OCI-LY7 (cell line): ENCODE measurements around the gene BNIPL. TPM values are rescaled to one million over a fixed set of nuclear protein-coding genes. Genes with fewer than 3 reads are reported as not detected.

Experiments
- BruUV-seq: library from RNA; stranded (reverse); fragments of 400-500 nt; replicated peaks from 2 replicates; lab custom pipeline; 2021; lab: Mats Ljungman, UMichigan
- CTCF ChIA-PET: fragments of 300-600 bp; sonication (Branson Sonifier 250); formaldehyde crosslinking; loops from one replicate; lab custom pipeline; 2022; ENCODE audit warnings: antibody characterized with exemption; ENCODE audit not compliant: unreplicated experiment; lab: Charles Lee
- POLR2A ChIA-PET: fragments of 300-600 bp; sonication (Branson Sonifier 250); formaldehyde crosslinking; loops from one replicate; lab custom pipeline; 2022; ENCODE audit warnings: antibody characterized with exemption; lab: Charles Lee
- DNase-seq: peaks from one replicate; pipeline ENCODE4 v3.0.0-alpha.2; 2015; ENCODE audit warnings: low spot score
- H2AFZ ChIP-seq: fragments of 200-600 bp; sonication (generic), shearing (Covaris generic); 2 replicates; pipeline ENCODE4 v1.6.1; 2014; ENCODE audit warnings: mild to moderate bottlenecking, antibody characterized with exemption, low read length, moderate library complexity
- H3K27ac ChIP-seq: fragments of 200-600 bp; sonication (generic); 2 replicates; pipeline ENCODE4 v1.5.1; 2014; ENCODE audit warnings: mixed run types, low read depth, mild to moderate bottlenecking, moderate library complexity, low read length, inconsistent platforms; ENCODE audit not compliant: poor library complexity, severe bottlenecking
- H3K36me3 ChIP-seq: fragments of 200-600 bp; sonication (generic); 2 replicates; pipeline ENCODE4 v1.6.1; 2014; ENCODE audit warnings: mild to moderate bottlenecking, antibody characterized with exemption, low read length, moderate library complexity, mixed read lengths; ENCODE audit not compliant: insufficient read depth
- H3K4me1 ChIP-seq: fragments of 200-600 bp; sonication (generic); 2 replicates; pipeline ENCODE4 v1.5.1; 2014; ENCODE audit warnings: mild to moderate bottlenecking, low read length; ENCODE audit not compliant: insufficient read depth, poor library complexity, severe bottlenecking
- H3K4me2 ChIP-seq: fragments of 200-600 bp; sonication (generic); 2 replicates; pipeline ENCODE4 v1.6.1; 2014; ENCODE audit warnings: mild to moderate bottlenecking, low read length
- H3K4me3 ChIP-seq: fragments of 200-600 bp; sonication (generic); 2 replicates; pipeline ENCODE4 v1.5.1; 2014; ENCODE audit warnings: mild to moderate bottlenecking, low read depth, low read length; ENCODE audit not compliant: poor library complexity, severe bottlenecking
- H3K79me2 ChIP-seq: fragments of 200-600 bp; sonication (generic); 2 replicates; pipeline ENCODE4 v1.6.1; 2016; ENCODE audit warnings: low read depth, mild to moderate bottlenecking, low read length, moderate library complexity, mixed read lengths; ENCODE audit not compliant: insufficient read depth
- H3K9me2 ChIP-seq: fragments of 200-600 bp; sonication (generic); 2 replicates; pipeline ENCODE4 v1.6.1; 2016; ENCODE audit warnings: mild to moderate bottlenecking, low read length, mixed read lengths; ENCODE audit not compliant: insufficient read depth
- H3K9me3 ChIP-seq: fragments of 200-600 bp; sonication (generic); 2 replicates; pipeline ENCODE4 v1.6.1; 2014; ENCODE audit warnings: mild to moderate bottlenecking, mixed run types, low read length, mixed read lengths
- H4K20me1 ChIP-seq: fragments of 200-600 bp; sonication (generic); 2 replicates; pipeline ENCODE4 v1.6.1; 2014; ENCODE audit warnings: mild to moderate bottlenecking, antibody characterized with exemption, low read length, moderate library complexity, mixed read lengths; ENCODE audit not compliant: insufficient read depth
- CTCF ChIP-seq: fragments of 200-600 bp; sonication (generic); conservative IDR thresholded peaks from 2 replicates; pipeline ENCODE4 v1.5.1; 2014; ENCODE audit warnings: mild to moderate bottlenecking, antibody characterized with exemption, low read length, moderate library complexity, mixed read lengths
- EZH2phosphoT487 ChIP-seq: fragments of 200-600 bp; sonication (generic); IDR thresholded peaks from 2 replicates; pipeline ENCODE4 v1.6.1; 2018; ENCODE audit warnings: low read depth, borderline replicate concordance, mild to moderate bottlenecking, mixed run types, antibody characterized with exemption, low read length, moderate library complexity, mixed read lengths
- intact Hi-C: fragments of 100-400 bp; cut with micrococcal nuclease; formaldehyde crosslinking; loops from one replicate; pipeline ENCODE4 v1.10.0; 2022; ENCODE audit not compliant: unreplicated experiment
- total RNA-seq, 2 experiments: library from RNA; depleted of rRNA in 1 of 2; stranded (reverse); fragments of >200 nt in 1 of 2; shearing (Covaris generic) in 1 of 2; gene quantifications; 2 replicates each; pipeline ENCODE4 v1.2.3, GENCODE V29; 2014 to 2022

The BNIPL gene
- total RNA-seq, 2 experiments from 2014 or later, result 0.74 to 1.6 TPM

DNA sequence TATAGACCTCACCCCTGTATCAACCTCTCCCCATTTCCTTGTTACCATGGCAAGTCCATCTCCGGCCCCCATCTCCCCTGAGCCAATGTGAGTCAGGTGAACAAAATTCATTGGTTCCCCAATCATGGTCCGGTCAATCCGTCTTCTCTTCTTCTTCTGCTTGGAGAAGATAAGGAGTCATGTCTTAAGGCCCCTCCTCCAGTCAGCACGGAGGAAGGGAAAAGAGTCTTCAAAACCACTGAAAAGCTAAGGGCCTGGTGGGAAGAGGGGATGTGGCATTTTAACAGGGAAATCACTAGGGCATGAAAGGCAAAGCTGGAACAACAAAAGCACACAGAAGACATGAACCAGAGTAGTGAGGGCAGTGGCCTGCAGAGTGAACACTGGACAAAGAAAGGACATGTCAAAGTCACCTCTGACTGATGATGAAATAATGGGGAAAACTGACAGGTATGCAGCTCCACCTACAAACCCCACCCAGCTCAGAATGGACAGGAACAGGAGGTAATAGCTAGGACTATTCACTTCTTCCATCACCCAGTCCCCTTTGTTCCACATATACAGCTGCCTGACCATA, 18.7 kb downstream of the BNIPL start:
- no peak for DNase-seq
- Histone ChIP-seq H3K9me2 (no peaks in the 10 kb centered on the region), H4K20me1 (peaks cover 14% of the 10 kb centered on the region; the same call in 1 of the 2 replicates), H3K4me2 (no peak overlapping the region), H3K36me3 (peaks cover 82% of the 10 kb centered on the region), H3K4me1 (peaks cover 24% of the 10 kb centered on the region), H3K9me3 (no peaks in the 10 kb centered on the region), H3K4me3 (no peak overlapping the region), H3K27ac (no peak overlapping the region), H2AFZ (no peak overlapping the region), H3K79me2 (peaks cover 41% of the 10 kb centered on the region)
- BruUV-seq, result no TSS peak
- CTCF ChIA-PET, result no interaction called here
- intact Hi-C loops, result loop anchor here (5.0 kb wide), 1 partner anchor 48 kb away; the partner anchor contains the start of genes MINDY1 and PRUNE1
- TF ChIP-seq CTCF, result no peak
- TF ChIP-seq EZH2phosphoT487, result no peak
- POLR2A ChIA-PET, result interaction anchor here (0.8 kb wide), 1 partner anchor 11 kb away, joined by 3 read pairs; no protein-coding TSS in a partner anchor

GRCh38 chr1:151055581-151055980, 19.2 kb downstream of the BNIPL start:
- ChIA-PET CTCF (no interaction called here), POLR2A (interaction anchor here (0.6 kb wide), 1 partner anchor 10 kb away, joined by 3 read pairs; no protein-coding TSS in a partner anchor)
- Histone ChIP-seq H2AFZ (no peak overlapping the region), H3K4me2 (no peak overlapping the region), H3K9me2 (no peaks in the 10 kb centered on the region), H3K79me2 (peaks cover 44% of the 10 kb centered on the region), H3K4me3 (no peak overlapping the region), H3K4me1 (peaks cover 24% of the 10 kb centered on the region), H4K20me1 (peaks cover 14% of the 10 kb centered on the region; the same call in 1 of the 2 replicates), H3K27ac (no peak overlapping the region), H3K9me3 (no peaks in the 10 kb centered on the region), H3K36me3 (peaks cover 77% of the 10 kb centered on the region)
- no peak for DNase-seq
- no TSS peak for BruUV-seq
- no peak for TF ChIP-seq CTCF
- no peak for TF ChIP-seq EZH2phosphoT487
- intact Hi-C loops, result loop anchor here (5.0 kb wide), 1 partner anchor 48 kb away; the partner anchor contains the start of genes MINDY1 and PRUNE1

- H3K27ac ChIP-seq, result no peak overlapping the region
- H3K9me3 ChIP-seq, result no peaks in the 10 kb centered on the region
- peaks cover 14% of the 10 kb centered on the region; the same call in 1 of the 2 replicates for H4K20me1 ChIP-seq
- no peak for DNase-seq
- H3K79me2 ChIP-seq, result peaks cover 49% of the 10 kb centered on the region
- peaks cover 71% of the 10 kb centered on the region for H3K36me3 ChIP-seq
- H3K4me3 ChIP-seq, result no peak overlapping the region
- peaks cover 28% of the 10 kb centered on the region for H3K4me1 ChIP-seq
- no peak for TF ChIP-seq EZH2phosphoT487
- TF ChIP-seq CTCF, result no peak
- BruUV-seq, result no TSS peak
- ChIA-PET CTCF (no interaction called here), POLR2A (interaction anchor here (0.6 kb wide), 1 partner anchor 10 kb away, joined by 3 read pairs; no protein-coding TSS in a partner anchor)
- intact Hi-C loops, result loop anchor here (5.0 kb wide), 1 partner anchor 49 kb away; the partner anchor contains the start of genes MINDY1 and PRUNE1
- H2AFZ ChIP-seq, result no peak overlapping the region
- H3K4me2 ChIP-seq, result peak overlapping the region; percentile 85; the same call in 1 of the 2 replicates
- H3K9me2 ChIP-seq, result no peaks in the 10 kb centered on the region
These were observed 19.8 kb downstream of the BNIPL start for GRCh38 chr1:151056149-151056548.
